ENCODE measurements around the gene MAFF. TPM values are rescaled to one million over a fixed set of nuclear protein-coding genes. Genes with fewer than 3 reads are reported as not detected.

The MAFF gene
- total RNA-seq, 1 experiment from 2014 or later: 5.8 TPM

GRCh38 chr22:38202437-38203089 lies 769 bp downstream of the MAFF start:
- Histone ChIP-seq H3K56ac (ENCODE audit: insufficient read length, low read depth, low read length) (no peak overlapping the region), H2BK20ac (ENCODE audit: low read depth, low read length, poor library complexity, severe bottlenecking) (no peak overlapping the region), H2BK15ac (ENCODE audit: low read depth, low read length) (no peak overlapping the region), H3K79me2 (ENCODE audit: insufficient read depth, low read length) (no peaks in the 10 kb centered on the region; the same call in 1 of the 2 replicates), H3K79me1 (ENCODE audit: insufficient read depth, low read depth, low read length, poor library complexity, severe bottlenecking) (no peaks in the 10 kb centered on the region), H3K27me3 (ENCODE audit: insufficient read depth, low read length) (no peaks in the 10 kb centered on the region), H3K9ac (ENCODE audit: extremely low read depth, insufficient read length, low read length) (peak overlapping the region; percentile 49), H3K4ac (ENCODE audit: low read depth, low read length) (no peak overlapping the region), H2AK5ac (ENCODE audit: insufficient read length, low read length) (no peak overlapping the region), H3K9me3 (ENCODE audit: control insufficient read depth, low read depth, low read length) (no peaks in the 10 kb centered on the region), H3K27ac (ENCODE audit: insufficient read length, low read depth, low read length) (no peak overlapping the region), H2BK12ac (ENCODE audit: insufficient read length, low read depth, low read length) (no peak overlapping the region), H4K91ac (ENCODE audit: insufficient read length, low read depth, low read length) (no peak overlapping the region), H3K23me2 (ENCODE audit: insufficient read length, low read depth, low read length, poor library complexity, severe bottlenecking) (peaks cover 15% of the 10 kb centered on the region), H3T11ph (ENCODE audit: low read length) (no peak overlapping the region), H2BK5ac (ENCODE audit: insufficient read length, low read length) (no peak overlapping the region), H2BK120ac (ENCODE audit: low read depth, low read length, poor library complexity, severe bottlenecking) (no peak overlapping the region), H3K4me1 (ENCODE audit: insufficient read depth, low read length) (no peaks in the 10 kb centered on the region; the same call in 1 of the 2 replicates), H4K8ac (replicated peaks; ENCODE audit: insufficient read length, low read depth, low read length) (no peak overlapping the region), H4K20me1 (ENCODE audit: control insufficient read depth, insufficient read depth, insufficient read length) (no peaks in the 10 kb centered on the region), H2AFZ (ENCODE audit: low read length) (no peak overlapping the region), H3K18ac (ENCODE audit: insufficient read length, low read depth, low read length) (peak overlapping the region; percentile 9), H3K4me2 (ENCODE audit: insufficient read depth, insufficient read length, low read length) (peak overlapping the region; percentile 84), H3K14ac (ENCODE audit: insufficient read depth, low read length) (peak overlapping the region; percentile 80), H4K5ac (ENCODE audit: insufficient read length, low read depth, low read length) (no peak overlapping the region), H3K23ac (ENCODE audit: insufficient read length, low read depth, low read length) (no peak overlapping the region)
- no CpG with 5 or more reads among the region's 74 CpGs for WGBS (ENCODE audit: extremely low coverage, insufficient read length, low lambda C conversion rate)
- DNase-seq: peak; percentile 43
- peak; percentile 33; the same call in 2 of the 3 replicates for TF ChIP-seq CTCF (conservative IDR thresholded peaks at IDR 0.05)
- Mint-ChIP-seq H3K27me3 (ENCODE audit: low read depth) (peaks cover 43% of the 10 kb centered on the region), H3K4me3 (peak overlapping the region; percentile 80 to 90), H3K36me3 (ENCODE audit: insufficient read depth in 1 of 3, low read depth in 3 of 3) (no peaks in the 10 kb centered on the region), H3K9me3 (no peaks in the 10 kb centered on the region; a peak in 1 of 5 replicates), H3K27ac (peak overlapping the region in 1 of 3 experiments; percentile 57; a peak in 1 of 7 replicates), H3K4me1 (peaks cover 16 to 20% of the 10 kb centered on the region in 2 experiments)
